GM12878 (cell line): Measurements from ENCODE around the gene URI1. TPM values are rescaled to one million over a fixed set of nuclear protein-coding genes. Genes with fewer than 3 reads are reported as not detected.

ENCODE experiments used
- ATAC-seq: fragments of 200-7000 bp; cut with Tn5 transposase; 3 replicates; pipeline ENCODE4 v1.9.1; 2020; ENCODE audit warnings: mild to moderate bottlenecking, moderate library complexity
- BruUV-seq: library from RNA; stranded (reverse); fragments of 400-500 nt; replicated peaks from 2 replicates; lab custom pipeline; 2021; lab: Mats Ljungman, UMichigan
- CTCF ChIA-PET: fragments of 300-600 bp; sonication (Branson Sonifier 250); formaldehyde crosslinking; extraction: SDS; loops from one replicate; lab custom pipeline; 2021; ENCODE audit warnings: inconsistent platforms; lab: Yijun Ruan, JAX
- POLR2A ChIA-PET: fragments of 350-600 bp; formaldehyde crosslinking; extraction: SDS; loops from one replicate; lab custom pipeline; 2021; ENCODE audit warnings: inconsistent platforms; lab: Charles Lee
- RAD21 ChIA-PET: fragments of 300-600 bp; sonication (Branson Sonifier 250); formaldehyde crosslinking; loops from one replicate; lab custom pipeline; 2023; ENCODE audit warnings: antibody characterized with exemption; ENCODE audit not compliant: unreplicated experiment; lab: Charles Lee
- SMC1A ChIA-PET: fragments of 300-600 bp; sonication (Branson Sonifier 250); formaldehyde crosslinking; loops from one replicate; lab custom pipeline; 2023; ENCODE audit not compliant: unreplicated experiment, uncharacterized antibody; lab: Charles Lee
- DNase-seq: peaks from one replicate; pipeline ENCODE4 v3.0.0-alpha.2; 2011; ENCODE audit warnings: low read depth, low spot score
- FAIRE-seq: peaks from 3 replicates; lab custom pipeline; 2011; peaks lifted over from hg19 to GRCh38; lab: Jason Lieb, UNC
- H2AFZ ChIP-seq: 2 replicates; pipeline ENCODE4 v1.6.0; 2011; ENCODE audit warnings: low read depth, low read length, control low read depth; ENCODE audit not compliant: control insufficient read depth
- H3K27ac ChIP-seq: 2 replicates; pipeline ENCODE4 v1.5.1; 2011; ENCODE audit warnings: control low read depth; ENCODE audit not compliant: control insufficient read depth, insufficient read depth
- H3K27me3 ChIP-seq, 2 experiments: replicated peaks in 1 of 2; 2 replicates each; pipeline versions ENCODE4 v1.6.0 to v1.6.1; 2011; ENCODE audit warnings: low read length in 1 of 2; ENCODE audit not compliant: control insufficient read depth in 2 of 2, insufficient read depth in 2 of 2
- H3K36me3 ChIP-seq, 2 experiments: 2 replicates each; pipeline ENCODE4 v1.5.1; 2011; ENCODE audit warnings: low read length in 1 of 2; ENCODE audit not compliant: control insufficient read depth in 2 of 2, insufficient read depth in 2 of 2
- H3K4me1 ChIP-seq: 2 replicates; pipeline ENCODE4 v1.6.1; 2011; ENCODE audit warnings: mild to moderate bottlenecking, low read length, moderate library complexity, mixed read lengths; ENCODE audit not compliant: control insufficient read depth, insufficient read depth
- H3K4me2 ChIP-seq: 2 replicates; pipeline ENCODE4 v1.6.0; 2011; ENCODE audit warnings: control low read depth; ENCODE audit not compliant: control insufficient read depth, insufficient read depth
- H3K4me3 ChIP-seq: fragments of 200-600 bp; sonication (generic); 2 replicates; pipeline ENCODE4 v1.5.1; 2016
- H3K79me2 ChIP-seq: 2 replicates; pipeline ENCODE4 v1.6.0; 2011; ENCODE audit warnings: low read length; ENCODE audit not compliant: control insufficient read depth, insufficient read depth
- H3K9ac ChIP-seq: 2 replicates; pipeline ENCODE4 v1.8.0; 2011; ENCODE audit warnings: low read length, control low read depth, mixed read lengths; ENCODE audit not compliant: control insufficient read depth, insufficient read depth
- H3K9me3 ChIP-seq: replicated peaks from 3 replicates; pipeline ENCODE4 v1.5.1; 2011; ENCODE audit warnings: mild to moderate bottlenecking, low read length; ENCODE audit not compliant: control insufficient read depth, insufficient read depth
- H4K20me1 ChIP-seq: 2 replicates; pipeline ENCODE4 v1.6.0; 2011; ENCODE audit not compliant: control insufficient read depth, insufficient read depth
- ATF7 ChIP-seq: fragments of 450-650 bp; IDR thresholded peaks from 2 replicates; pipeline ENCODE4 v1.6.1; 2016; ENCODE audit warnings: low read depth, mild to moderate bottlenecking
- DPF2 ChIP-seq: fragments of 450-650 bp; IDR thresholded peaks from 2 replicates; pipeline ENCODE4 v1.6.1; 2017; ENCODE audit warnings: mild to moderate bottlenecking
- ELK1 ChIP-seq: IDR thresholded peaks from 2 replicates; pipeline ENCODE4 v1.6.1; 2012; ENCODE audit warnings: low read depth, low read length, improper control_type of control experiment
- FOS ChIP-seq: IDR thresholded peaks from 3 replicates; pipeline ENCODE4 v1.6.1; 2011; ENCODE audit warnings: borderline replicate concordance; ENCODE audit not compliant: insufficient read length; ENCODE audit errors: extremely low read depth
- FOXM1 ChIP-seq: IDR thresholded peaks from 2 replicates; pipeline ENCODE4 v1.6.1; 2012; ENCODE audit warnings: low read depth, mild to moderate bottlenecking, inconsistent platforms, low read length, moderate library complexity
- IRF4 ChIP-seq: IDR thresholded peaks from 2 replicates; pipeline ENCODE4 v1.6.1; 2011; ENCODE audit warnings: low read depth, low read length
- KLF5 ChIP-seq: fragments of 450-650 bp; IDR thresholded peaks from 2 replicates; pipeline ENCODE4 v1.6.1; 2014; ENCODE audit warnings: mild to moderate bottlenecking; ENCODE audit not compliant: partially characterized antibody
- MXI1 ChIP-seq: fragments of 150-350 bp; IDR thresholded peaks from 2 replicates; pipeline ENCODE4 v1.6.1; 2011; ENCODE audit warnings: low read depth, mild to moderate bottlenecking, inconsistent platforms, low read length, improper control_type of control experiment
- NFIC ChIP-seq: IDR thresholded peaks from 2 replicates; pipeline ENCODE4 v1.6.1; 2012; ENCODE audit warnings: low read depth, mild to moderate bottlenecking, inconsistent platforms, low read length, moderate library complexity
- NFYB ChIP-seq: IDR thresholded peaks from 2 replicates; pipeline ENCODE4 v1.6.1; 2011; ENCODE audit warnings: low read depth, mild to moderate bottlenecking, low read length, improper control_type of control experiment, moderate library complexity; ENCODE audit not compliant: insufficient read depth
- NRF1 ChIP-seq: conservative IDR thresholded peaks from 2 replicates; pipeline ENCODE4 v1.6.1; 2011; ENCODE audit warnings: mild to moderate bottlenecking, low read depth, low read length, improper control_type of control experiment
- SKIL ChIP-seq: fragments of 450-650 bp; IDR thresholded peaks from 2 replicates; pipeline ENCODE4 v1.6.1; 2017; ENCODE audit warnings: mild to moderate bottlenecking, low read depth, inconsistent platforms; ENCODE audit not compliant: poor library complexity, severe bottlenecking
- ZZZ3 ChIP-seq: IDR thresholded peaks from 2 replicates; pipeline ENCODE4 v1.6.1; 2011; ENCODE audit warnings: low read depth; ENCODE audit not compliant: control insufficient read depth, insufficient read length
- WGBS: methylation state at CpG from one replicate; pipeline ENCODE4 v1.1.6; 2016; ENCODE audit warnings: low lambda C conversion rate; ENCODE audit not compliant: insufficient replicate concordance, insufficient coverage; ENCODE audit errors: missing lambda C conversion rate; 5-methylcytosine and 5-hydroxymethylcytosine counted together
- in situ Hi-C: fragments of 300-500 bp; cut with MboI; formaldehyde crosslinking; loops from 9 replicates; pipeline ENCODE4 v1.14.3; 2018; ENCODE audit warnings: mixed read lengths
- intact Hi-C: fragments of 100-400 bp; cut with micrococcal nuclease; formaldehyde crosslinking; loops from one replicate; pipeline ENCODE4 v1.14.2; 2022; ENCODE audit not compliant: unreplicated experiment
- polyA plus RNA-seq, 11 experiments: library from polyadenylated mRNA; depleted of rRNA in 4 of 11; unstranded in 6 of 11; stranded (reverse) in 5 of 11; fragments of >200 nt; fragmentation: Nextera tagmentation in 4 of 11; fragmentation: Illumina TruSeq in 1 of 11; extraction: Ambion mirVana in 4 of 11; extraction: Trizol in 1 of 11; gene quantifications; 1 replicate in 1 of 11; 2 replicates in 10 of 11; pipeline versions ENCODE4 v1.2.1 to v1.2.3, GENCODE V29; 2011 to 2016; ENCODE audit warnings: inconsistent platforms in 2 of 11, missing spikeins in 2 of 11, low read depth in 1 of 11
- total RNA-seq, 4 experiments: library from RNA; depleted of rRNA in 3 of 4; stranded (reverse); fragments of >200 nt in 3 of 4; fragmentation: Illumina TruSeq in 1 of 4; extraction: Trizol in 1 of 4; gene quantifications; 2 replicates each; pipeline versions ENCODE4 v1.2.1 to v1.2.3, GENCODE V29; 2013 to 2021

Gene URI1
- total and polyA plus RNA-seq, 10 of the 15 experiments (the other 5 are each of a cell fraction or from before 2014, with no cell fraction given) = 15.2 to 94.2 (median 47.9) TPM

- WGBS = 80% methylated on average over 18 of the region's 18 CpGs
- Histone ChIP-seq H3K9me3 (no peaks in the 10 kb centered on the region; the same call in 2 of the 3 replicates), H3K36me3 (no peaks in the 10 kb centered on the region), H3K27me3 (no peaks in the 10 kb centered on the region), H3K27ac (no peak overlapping the region), H3K9ac (no peak overlapping the region), H3K4me3 (no peak overlapping the region), H3K79me2 (no peaks in the 10 kb centered on the region), H2AFZ (no peak overlapping the region), H4K20me1 (no peaks in the 10 kb centered on the region), H3K4me2 (no peak overlapping the region), H3K4me1 (no peaks in the 10 kb centered on the region)
- RAD21 ChIA-PET = no interaction called here
- no peak for FAIRE-seq
- POLR2A ChIA-PET = no interaction called here
- BruUV-seq = no TSS peak
- SMC1A ChIA-PET = no interaction called here
- TF ChIP-seq IRF4 (no peak), NFYB (no peak), KLF5 (no peak), MXI1 (no peak), FOS (no peak), ZZZ3 (no peak), ATF7 (no peak)
- no peak for ATAC-seq
- in situ Hi-C loops = no loop called here
- no peak for DNase-seq
- CTCF ChIA-PET = no interaction called here
- intact Hi-C loops = no loop called here
Measured at GRCh38 chr19:30052122-30053075, 110.4 kb downstream of the URI1 start.

GRCh38 chr19:30053558-30053957, 111.5 kb downstream of the URI1 start:
- in situ Hi-C loops = no loop called here
- H3K4me2 ChIP-seq = no peak overlapping the region
- H3K9me3 ChIP-seq = no peaks in the 10 kb centered on the region; the same call in 2 of the 3 replicates
- intact Hi-C loops = no loop called here
- no peak overlapping the region for H2AFZ ChIP-seq
- DNase-seq = no peak
- ChIA-PET POLR2A (no interaction called here), CTCF (no interaction called here), SMC1A (no interaction called here), RAD21 (no interaction called here)
- 82% methylated on average over 15 of the region's 18 CpGs for WGBS
- no peak for ATAC-seq
- H3K36me3 ChIP-seq = no peaks in the 10 kb centered on the region
- no peaks in the 10 kb centered on the region for H3K4me1 ChIP-seq
- H3K79me2 ChIP-seq = no peaks in the 10 kb centered on the region
- no peaks in the 10 kb centered on the region for H4K20me1 ChIP-seq
- no peak overlapping the region for H3K9ac ChIP-seq
- no peak overlapping the region for H3K4me3 ChIP-seq
- no peak overlapping the region for H3K27ac ChIP-seq
- no peaks in the 10 kb centered on the region for H3K27me3 ChIP-seq
- no peak for FAIRE-seq
- no TSS peak for BruUV-seq
- no peak for TF ChIP-seq FOXM1
- TF ChIP-seq SKIL = no peak
- TF ChIP-seq NRF1 = no peak
- TF ChIP-seq ELK1 = no peak
- TF ChIP-seq DPF2 = no peak
- TF ChIP-seq NFIC = no peak
